HS-5 (cell line): ENCODE data around the gene TDRD12.

Source experiments
- DNase-seq: peaks from one replicate; pipeline ENCODE4 v3.0.0-alpha.2; 2012; ENCODE audit warnings: low read depth

The TDRD12 gene

GRCh38 chr19:32719611-32720059 is at the start of gene TDRD12:
Gene TDRD12, plus strand, starts transcription at chr19:32719767. Its CDS starts 306 bp downstream, at chr19:32720073.
- DNase-seq = no peak

DNA sequence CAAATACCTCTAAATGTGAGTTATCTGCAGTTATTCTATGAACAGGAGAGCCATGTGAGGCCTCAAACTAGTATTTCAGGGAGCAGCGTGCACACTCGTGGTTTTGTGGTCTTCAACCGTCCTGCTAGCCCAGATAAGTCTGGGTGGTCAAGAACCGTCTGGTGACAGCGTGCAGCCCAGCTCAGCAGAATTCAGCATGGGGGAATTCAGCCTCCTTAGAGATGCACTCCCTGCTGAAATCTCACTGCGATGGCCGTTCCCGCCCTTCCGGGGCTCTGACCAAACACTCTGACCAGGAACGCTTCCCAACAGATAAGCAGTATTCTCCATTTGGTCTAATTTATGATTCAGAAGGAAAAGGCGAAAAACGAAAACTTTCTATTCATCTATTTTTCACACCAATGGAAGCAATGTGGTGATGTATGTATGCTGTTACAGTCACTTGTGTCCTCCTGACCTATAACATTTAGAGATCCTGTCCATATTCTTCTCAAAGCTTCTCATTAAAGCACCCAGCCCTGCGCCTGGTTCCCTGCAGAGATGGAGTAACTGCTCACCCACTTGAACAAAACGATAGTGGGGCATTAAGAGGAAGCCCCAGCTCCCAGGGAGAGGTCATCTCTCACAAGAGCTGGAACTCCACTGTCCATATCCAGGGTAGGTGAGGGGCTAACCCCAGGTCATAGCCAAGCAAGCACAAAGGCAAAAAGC is 47.5 kb upstream of the TDRD12 start:
- no peak for DNase-seq

GRCh38 chr19:32672841-32673240 is 46.7 kb upstream of the TDRD12 start:
- no peak for DNase-seq

DNA sequence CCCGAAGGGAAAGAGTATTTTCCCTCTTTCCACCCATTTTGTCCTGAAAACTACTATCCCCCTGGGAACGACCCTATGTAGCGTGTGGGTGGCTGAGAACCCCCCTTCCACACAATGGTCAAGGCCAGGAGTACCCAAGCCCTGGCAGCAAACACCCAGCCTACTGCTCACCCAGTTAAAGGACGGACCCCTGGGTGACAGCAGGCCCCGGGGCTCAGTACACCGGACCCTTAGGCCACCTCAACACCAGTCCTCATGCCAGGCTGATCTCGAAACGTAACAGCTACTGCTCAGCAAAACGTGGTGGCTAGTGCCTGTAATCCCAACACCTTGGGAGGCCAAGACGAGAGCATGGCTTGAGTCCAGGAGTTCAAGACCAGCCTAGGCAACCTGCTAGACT is 46.0 kb upstream of the TDRD12 start:
- DNase-seq = no peak

DNA sequence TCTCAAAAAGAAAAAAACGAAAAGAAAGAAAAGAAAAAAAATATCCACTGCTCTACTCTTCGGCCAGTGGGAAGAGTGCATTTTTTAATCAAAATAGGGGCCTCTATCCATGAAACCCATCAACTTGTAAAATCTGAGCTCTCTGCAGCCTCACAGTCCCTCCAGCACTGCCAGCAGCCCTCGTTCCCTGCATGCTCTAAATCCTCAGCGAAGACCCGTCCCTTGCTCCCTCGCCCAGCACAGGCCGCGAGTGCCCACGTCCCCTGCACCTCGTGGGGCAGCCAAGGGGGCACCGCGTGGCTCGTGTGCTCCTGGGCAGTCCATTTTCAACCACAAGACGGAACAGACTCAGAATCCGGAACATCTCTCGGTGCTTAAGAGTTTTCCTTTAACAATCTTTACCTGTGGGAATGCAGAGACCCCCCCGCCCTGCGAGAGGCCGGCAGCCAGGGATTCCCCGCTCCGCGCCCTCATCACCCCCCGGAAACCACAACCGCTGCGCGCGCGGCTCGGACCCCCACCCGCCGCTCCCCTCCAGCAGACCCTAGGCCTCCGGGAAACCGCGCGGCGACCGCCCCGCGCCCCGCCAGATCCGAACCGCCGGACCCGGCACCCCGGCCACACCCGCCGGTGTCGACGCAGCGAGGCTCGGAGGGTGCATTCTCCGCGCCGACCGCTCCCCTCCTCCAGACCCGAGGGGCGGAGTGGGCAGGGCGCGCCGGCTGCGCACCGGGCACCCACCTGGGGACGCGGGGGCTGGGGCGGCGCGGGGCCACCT is 45.2 kb upstream of the TDRD12 start:
- DNase-seq = no peak

GRCh38 chr19:32674931-32675719 is 44.4 kb upstream of the TDRD12 start, which contains the start of gene ANKRD27:
Gene ANKRD27, minus strand, starts transcription at chr19:32675180. Its CDS starts 16,165 bp downstream, at chr19:32659015.
- DNase-seq = peak; percentile 95

DNA sequence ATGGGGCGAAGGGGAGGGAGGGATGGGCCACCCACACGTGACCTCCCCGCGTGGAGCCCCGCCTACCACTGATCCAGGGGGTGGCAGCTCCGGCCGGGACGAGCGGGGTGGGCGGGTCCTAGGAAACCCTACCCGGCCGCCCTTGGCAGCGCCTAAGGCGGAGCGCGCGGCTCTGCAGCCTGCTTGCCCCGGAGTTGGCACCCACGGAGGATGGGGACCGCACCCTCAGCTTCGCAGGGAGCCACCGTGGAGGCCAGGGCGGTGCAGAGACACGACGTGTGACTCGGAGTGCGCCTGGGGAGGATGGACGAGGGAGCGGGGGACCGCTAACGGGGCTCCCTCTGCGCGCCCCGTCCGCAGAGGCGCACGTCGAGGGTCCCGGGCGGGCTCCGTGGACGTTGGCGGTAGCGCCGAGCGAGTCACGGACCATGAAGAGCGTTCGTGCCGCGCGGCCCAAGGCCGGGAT is 43.8 kb upstream of the TDRD12 start, which contains the start of gene RGS9BP:
Gene RGS9BP (plus strand): TSS at position 129 of the 466 bp plus-strand sequence. CDS start 416 bp downstream, outside the sequence.
- peak; percentile 38 for DNase-seq

DNA sequence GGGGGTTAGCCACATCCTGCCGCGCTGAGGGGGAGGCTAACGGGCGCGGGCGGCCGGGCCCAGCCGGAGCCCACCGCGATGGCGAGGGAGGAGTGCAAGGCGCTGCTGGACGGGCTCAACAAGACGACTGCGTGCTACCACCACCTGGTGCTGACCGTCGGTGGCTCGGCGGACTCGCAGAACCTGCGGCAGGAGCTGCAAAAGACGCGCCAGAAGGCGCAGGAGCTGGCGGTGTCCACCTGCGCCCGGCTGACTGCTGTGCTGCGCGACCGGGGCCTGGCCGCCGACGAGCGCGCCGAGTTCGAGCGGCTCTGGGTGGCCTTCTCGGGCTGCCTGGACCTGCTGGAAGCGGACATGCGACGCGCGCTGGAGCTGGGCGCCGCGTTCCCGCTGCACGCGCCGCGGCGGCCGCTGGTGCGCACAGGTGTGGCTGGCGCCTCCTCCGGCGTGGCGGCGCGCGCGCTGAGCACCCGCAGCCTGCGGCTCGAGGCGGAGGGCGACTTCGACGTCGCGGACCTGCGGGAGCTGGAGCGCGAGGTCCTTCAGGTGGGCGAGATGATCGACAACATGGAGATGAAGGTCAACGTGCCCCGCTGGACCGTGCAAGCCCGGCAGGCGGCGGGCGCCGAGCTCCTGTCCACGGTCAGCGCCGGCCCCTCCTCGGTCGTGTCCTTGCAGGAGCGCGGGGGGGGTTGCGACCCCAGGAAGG is 43.2 kb upstream of the TDRD12 start:
- DNase-seq = no peak

GRCh38 chr19:32676895-32677359 is 42.6 kb upstream of the TDRD12 start:
- DNase-seq = no peak

DNA sequence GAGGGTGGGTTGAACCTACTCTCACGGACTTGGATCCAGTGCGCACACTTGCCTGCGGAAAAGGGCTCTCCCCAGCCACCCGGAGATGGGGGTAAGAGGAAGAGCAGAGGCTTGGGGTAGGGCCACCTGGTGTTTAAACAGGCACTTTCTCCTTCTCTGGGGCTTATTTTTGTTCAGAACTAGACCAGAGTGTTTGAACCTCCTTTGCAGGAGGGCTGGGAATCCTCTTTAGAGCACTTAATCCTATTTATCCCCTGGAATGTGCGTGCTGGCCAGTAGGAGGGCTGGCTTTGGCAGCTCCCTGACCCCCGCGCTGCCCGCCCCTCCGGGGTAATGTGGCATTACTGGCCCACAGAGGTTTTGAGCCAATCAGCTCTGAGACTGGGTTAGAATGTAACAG is 41.9 kb upstream of the TDRD12 start:
- no peak for DNase-seq

GRCh38 chr19:32680986-32681385 is 38.6 kb upstream of the TDRD12 start:
- DNase-seq = no peak

DNA sequence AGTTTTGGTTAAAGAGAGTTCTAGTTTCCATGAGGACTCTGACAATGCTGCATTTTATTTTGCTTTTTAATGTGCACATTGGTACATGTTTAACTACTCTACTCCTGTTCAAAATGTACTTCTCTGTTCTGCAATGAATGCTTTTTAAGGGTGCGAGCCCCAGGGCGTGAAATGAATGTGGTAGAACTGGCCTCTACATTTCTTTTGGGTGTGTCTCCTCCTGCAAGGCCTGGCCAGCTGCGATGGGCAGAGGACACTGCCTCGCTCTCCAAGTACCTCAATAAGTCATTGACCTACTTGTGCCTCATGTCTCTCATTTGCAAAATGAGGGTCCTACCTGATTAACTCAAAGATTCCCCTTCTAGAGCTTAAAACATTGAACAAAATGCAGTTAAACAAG is 37.2 kb upstream of the TDRD12 start:
- DNase-seq = no peak

DNA sequence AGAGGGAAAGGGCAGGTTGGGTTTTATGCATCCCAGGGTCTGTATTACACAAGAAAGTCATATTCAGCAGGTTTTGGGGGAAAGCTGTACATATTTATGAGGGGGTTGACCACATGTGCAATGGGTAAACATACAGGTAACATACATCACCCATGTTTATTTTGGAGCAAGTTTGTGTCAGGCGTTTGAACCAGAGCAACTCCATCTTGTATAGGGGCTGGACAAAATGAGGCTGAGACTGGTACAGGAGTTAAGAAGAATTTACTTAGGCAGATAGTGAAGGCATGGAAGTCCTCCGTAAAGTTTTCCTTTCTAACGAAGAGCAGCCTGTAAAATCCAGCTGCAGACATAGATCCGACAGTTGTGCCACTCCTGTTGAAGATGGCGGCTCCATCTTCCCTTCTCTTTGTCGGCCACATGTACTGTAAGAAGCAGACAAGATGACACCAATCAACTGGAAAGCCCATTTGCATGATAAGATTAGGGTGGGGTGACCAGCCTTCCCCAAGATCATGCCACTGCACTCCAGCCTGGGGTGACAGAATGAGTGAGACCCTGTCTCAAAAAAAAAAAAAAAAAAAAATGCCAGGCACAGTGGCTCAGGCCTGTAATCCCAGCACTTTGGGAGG is 32.6 kb upstream of the TDRD12 start:
- no peak for DNase-seq

GRCh38 chr19:32687681-32688080 is 31.9 kb upstream of the TDRD12 start:
- DNase-seq = no peak

DNA sequence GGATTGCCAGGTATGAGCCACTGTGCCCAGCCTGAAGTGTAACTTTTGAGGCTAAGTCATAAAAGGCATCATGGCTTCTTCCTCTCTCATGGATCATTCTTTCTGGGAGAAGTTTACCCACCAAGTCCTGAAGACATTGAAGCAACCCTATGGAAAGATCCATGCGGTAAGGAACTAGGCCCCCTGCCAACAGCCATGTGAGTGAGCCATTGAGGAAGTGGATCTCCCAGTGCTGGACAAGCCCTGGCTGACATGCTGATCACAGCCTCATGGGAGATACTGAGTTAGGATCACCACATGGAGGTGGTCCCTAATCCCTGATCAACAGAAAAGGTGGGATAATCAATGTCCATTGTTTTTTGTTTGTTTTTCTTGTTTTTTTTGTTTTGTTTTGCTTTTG is 31.3 kb upstream of the TDRD12 start:
- no peak for DNase-seq

DNA sequence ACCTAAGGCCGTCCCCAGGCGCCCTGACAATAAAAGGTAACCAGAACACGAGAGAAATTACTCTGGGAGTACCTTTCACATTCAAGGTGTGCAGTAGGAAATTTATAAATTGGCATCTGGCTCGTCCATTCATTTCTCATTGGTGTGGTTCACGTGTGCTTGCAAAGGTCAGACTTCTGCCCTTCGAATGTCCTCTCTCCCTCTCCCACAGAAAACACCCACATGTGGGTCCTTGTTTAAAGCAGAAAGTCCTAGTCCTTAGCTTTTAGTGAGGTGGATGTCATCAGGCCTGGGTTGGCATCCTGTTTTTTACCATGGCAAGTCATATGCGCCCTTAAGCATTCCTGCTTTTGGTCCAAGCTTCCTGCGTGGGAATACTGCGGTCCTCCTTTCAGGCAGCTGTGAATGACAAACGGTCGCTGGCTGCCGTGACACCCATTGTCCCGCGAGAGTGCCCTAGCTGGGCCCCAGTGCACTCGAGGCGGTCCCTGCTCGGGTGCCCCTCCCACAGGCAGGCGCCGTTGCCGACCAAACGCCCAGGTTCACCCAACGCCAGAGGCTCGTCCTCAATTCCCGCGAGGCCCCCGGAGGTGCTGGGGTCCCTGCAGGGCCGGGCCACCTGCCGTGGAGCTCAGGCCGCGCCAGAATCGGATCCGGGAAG is 28.1 kb upstream of the TDRD12 start, which contains the start of gene NUDT19:
Gene NUDT19 (plus strand): TSS at position 531 of the 661 bp plus-strand sequence. CDS start 140 bp downstream, outside the sequence.
- DNase-seq = peak; percentile 58

- no peak for DNase-seq
Observed at GRCh38 chr19:32691952-32692726, 27.4 kb upstream of the TDRD12 start.

- no peak for DNase-seq
Observed at GRCh38 chr19:32692727-32693061, 26.9 kb upstream of the TDRD12 start.
